K562 (cell line): Measurements from ENCODE around the gene WFDC2. TPM values are rescaled to one million over a fixed set of nuclear protein-coding genes. Genes with fewer than 3 reads are reported as not detected.
A peak's percentile ranks its signal among the peaks of the same experiment; 100 is the strongest.

Experiments
- COPS2 ChIP-seq: fragments of 450-650 bp; conservative IDR thresholded peaks from 2 replicates; pipeline ENCODE4 v1.6.1; 2016; ENCODE audit warnings: mild to moderate bottlenecking, moderate library complexity
- KDM1A ChIP-seq, 2 experiments: fragments of 450-650 bp; IDR thresholded peaks; 2 replicates each; pipeline ENCODE4 v1.6.1; 2016; ENCODE audit warnings: mild to moderate bottlenecking in 2 of 2
- PHF20 ChIP-seq: fragments of 450-650 bp; IDR thresholded peaks from 2 replicates; pipeline ENCODE4 v1.6.1; 2018; ENCODE audit not compliant: partially characterized antibody
- ZBTB8A ChIP-seq: fragments of 450-650 bp; IDR thresholded peaks from 2 replicates; pipeline ENCODE4 v1.6.1; 2018; ENCODE audit warnings: mild to moderate bottlenecking, moderate library complexity; ENCODE audit not compliant: partially characterized antibody
- ZKSCAN8 ChIP-seq: fragments of 200-800 bp; sonication (Bioruptor generic); IDR thresholded peaks from 2 replicates; pipeline ENCODE4 v1.6.1; 2016; ENCODE audit warnings: missing genetic modification characterization, missing compliant biosample characterization
- ZNF407 ChIP-seq: fragments of 450-650 bp; IDR thresholded peaks from 2 replicates; pipeline ENCODE4 v1.6.1; 2016; ENCODE audit warnings: low read depth
- ZNF41 ChIP-seq: fragments of 250-450 bp; sonication (Bioruptor Pico); conservative IDR thresholded peaks from 2 replicates; pipeline ENCODE4 v1.4.0; 2020; ENCODE audit warnings: mild to moderate bottlenecking
- ZNF444 ChIP-seq: fragments of 250-450 bp; sonication (Bioruptor Pico); IDR thresholded peaks from 2 replicates; pipeline ENCODE4 v1.4.0; 2020; ENCODE audit warnings: mild to moderate bottlenecking, moderate library complexity
- ZSCAN32 ChIP-seq: fragments of 450-650 bp; formaldehyde crosslinking; IDR thresholded peaks from 2 replicates; pipeline ENCODE4 v1.4.0; 2020; ENCODE audit warnings: mild to moderate bottlenecking, moderate library complexity
- ZZZ3 ChIP-seq: fragments of 450-650 bp; IDR thresholded peaks from 2 replicates; pipeline ENCODE4 v1.6.1; 2016; ENCODE audit warnings: antibody characterized with exemption, mild to moderate bottlenecking, moderate library complexity
- polyA plus RNA-seq, 8 experiments: library from polyadenylated mRNA; depleted of rRNA in 4 of 8; stranded (reverse) in 5 of 8; unstranded in 3 of 8; fragments of >200 nt; fragmentation: Nextera tagmentation in 2 of 8; fragmentation: Illumina TruSeq in 1 of 8; extraction: Ambion mirVana in 2 of 8; extraction: Trizol in 1 of 8; gene quantifications; 2 replicates each; pipeline versions ENCODE4 v1.2.1 to v1.2.3, GENCODE V29; 2011 to 2014; ENCODE audit warnings: inconsistent platforms in 1 of 8, missing spikeins in 1 of 8
- total RNA-seq, 7 experiments: library from RNA; depleted of rRNA in 6 of 7; stranded (reverse); fragments of >200 nt in 6 of 7; fragmentation: Illumina TruSeq in 2 of 7; extraction: Trizol in 2 of 7; gene quantifications; 2 replicates each; pipeline versions ENCODE4 v1.2.1 to v1.2.3, GENCODE V29; 2011 to 2021; ENCODE audit warnings: low replicate concordance in 1 of 7
- TF ChIP-seq, protein P1 (sequence below): sonication (generic); formaldehyde crosslinking; IDR thresholded peaks from 2 replicates; pipeline ENCODE4 v1.8.0; 2022; ENCODE audit warnings: mild to moderate bottlenecking, missing genetic modification reagents
- TF ChIP-seq, protein P2 (sequence below), 2 experiments: IDR thresholded peaks; 2 replicates each; pipeline ENCODE4 v1.6.1; 2012; ENCODE audit warnings: improper control_type of control experiment in 2 of 2, low read depth in 2 of 2, low read length in 2 of 2, borderline replicate concordance in 1 of 2

Gene WFDC2
- total and polyA plus RNA-seq, 9 of the 15 experiments (the other 6 are each of a cell fraction or from before 2014, with no cell fraction given) = not detected

GRCh38 chr20:45427236-45428149 is 42.1 kb upstream of the WFDC2 start (continued):
- TF ChIP-seq, protein P1, sequence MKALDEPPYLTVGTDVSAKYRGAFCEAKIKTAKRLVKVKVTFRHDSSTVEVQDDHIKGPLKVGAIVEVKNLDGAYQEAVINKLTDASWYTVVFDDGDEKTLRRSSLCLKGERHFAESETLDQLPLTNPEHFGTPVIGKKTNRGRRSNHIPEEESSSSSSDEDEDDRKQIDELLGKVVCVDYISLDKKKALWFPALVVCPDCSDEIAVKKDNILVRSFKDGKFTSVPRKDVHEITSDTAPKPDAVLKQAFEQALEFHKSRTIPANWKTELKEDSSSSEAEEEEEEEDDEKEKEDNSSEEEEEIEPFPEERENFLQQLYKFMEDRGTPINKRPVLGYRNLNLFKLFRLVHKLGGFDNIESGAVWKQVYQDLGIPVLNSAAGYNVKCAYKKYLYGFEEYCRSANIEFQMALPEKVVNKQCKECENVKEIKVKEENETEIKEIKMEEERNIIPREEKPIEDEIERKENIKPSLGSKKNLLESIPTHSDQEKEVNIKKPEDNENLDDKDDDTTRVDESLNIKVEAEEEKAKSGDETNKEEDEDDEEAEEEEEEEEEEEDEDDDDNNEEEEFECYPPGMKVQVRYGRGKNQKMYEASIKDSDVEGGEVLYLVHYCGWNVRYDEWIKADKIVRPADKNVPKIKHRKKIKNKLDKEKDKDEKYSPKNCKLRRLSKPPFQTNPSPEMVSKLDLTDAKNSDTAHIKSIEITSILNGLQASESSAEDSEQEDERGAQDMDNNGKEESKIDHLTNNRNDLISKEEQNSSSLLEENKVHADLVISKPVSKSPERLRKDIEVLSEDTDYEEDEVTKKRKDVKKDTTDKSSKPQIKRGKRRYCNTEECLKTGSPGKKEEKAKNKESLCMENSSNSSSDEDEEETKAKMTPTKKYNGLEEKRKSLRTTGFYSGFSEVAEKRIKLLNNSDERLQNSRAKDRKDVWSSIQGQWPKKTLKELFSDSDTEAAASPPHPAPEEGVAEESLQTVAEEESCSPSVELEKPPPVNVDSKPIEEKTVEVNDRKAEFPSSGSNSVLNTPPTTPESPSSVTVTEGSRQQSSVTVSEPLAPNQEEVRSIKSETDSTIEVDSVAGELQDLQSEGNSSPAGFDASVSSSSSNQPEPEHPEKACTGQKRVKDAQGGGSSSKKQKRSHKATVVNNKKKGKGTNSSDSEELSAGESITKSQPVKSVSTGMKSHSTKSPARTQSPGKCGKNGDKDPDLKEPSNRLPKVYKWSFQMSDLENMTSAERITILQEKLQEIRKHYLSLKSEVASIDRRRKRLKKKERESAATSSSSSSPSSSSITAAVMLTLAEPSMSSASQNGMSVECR (CRISPR knock-in tag) = peak; percentile 41; the same call in 1 of the 2 replicates
- no peak for TF ChIP-seq ZKSCAN8 (CRISPR knock-in tag)
- TF ChIP-seq, protein P2, sequence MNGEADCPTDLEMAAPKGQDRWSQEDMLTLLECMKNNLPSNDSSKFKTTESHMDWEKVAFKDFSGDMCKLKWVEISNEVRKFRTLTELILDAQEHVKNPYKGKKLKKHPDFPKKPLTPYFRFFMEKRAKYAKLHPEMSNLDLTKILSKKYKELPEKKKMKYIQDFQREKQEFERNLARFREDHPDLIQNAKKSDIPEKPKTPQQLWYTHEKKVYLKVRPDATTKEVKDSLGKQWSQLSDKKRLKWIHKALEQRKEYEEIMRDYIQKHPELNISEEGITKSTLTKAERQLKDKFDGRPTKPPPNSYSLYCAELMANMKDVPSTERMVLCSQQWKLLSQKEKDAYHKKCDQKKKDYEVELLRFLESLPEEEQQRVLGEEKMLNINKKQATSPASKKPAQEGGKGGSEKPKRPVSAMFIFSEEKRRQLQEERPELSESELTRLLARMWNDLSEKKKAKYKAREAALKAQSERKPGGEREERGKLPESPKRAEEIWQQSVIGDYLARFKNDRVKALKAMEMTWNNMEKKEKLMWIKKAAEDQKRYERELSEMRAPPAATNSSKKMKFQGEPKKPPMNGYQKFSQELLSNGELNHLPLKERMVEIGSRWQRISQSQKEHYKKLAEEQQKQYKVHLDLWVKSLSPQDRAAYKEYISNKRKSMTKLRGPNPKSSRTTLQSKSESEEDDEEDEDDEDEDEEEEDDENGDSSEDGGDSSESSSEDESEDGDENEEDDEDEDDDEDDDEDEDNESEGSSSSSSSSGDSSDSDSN (IDR thresholded peaks at IDR 0.05; ENCODE audit: borderline replicate concordance in 1 of 2, low read depth in 2 of 2, low read length in 2 of 2) = no peak
- TF ChIP-seq ZNF444 (CRISPR knock-in tag) = no peak
- TF ChIP-seq ZSCAN32 = no peak
- no peak for TF ChIP-seq COPS2
- TF ChIP-seq ZBTB8A = no peak
- TF ChIP-seq KDM1A (IDR thresholded peaks at IDR 0.05) = peak in 1 of 2 experiments; percentile 46; a peak in 1 of 4 replicates
- no peak for TF ChIP-seq ZZZ3
- no peak for TF ChIP-seq ZNF41 (CRISPR knock-in tag)
- no peak for TF ChIP-seq ZNF407
- TF ChIP-seq PHF20 = no peak
